ENCODE measurements around the gene EXOC2.

The EXOC2 gene

GRCh38 chr6:465531-466348 is 227.2 kb downstream of the EXOC2 start:
- no peak overlapping the region for H3K27ac ChIP-seq
- TF ChIP-seq CTCF (conservative IDR thresholded peaks at IDR 0.05): no peak

GRCh38 chr6:456887-457286 is 236.1 kb downstream of the EXOC2 start:
- TF ChIP-seq CTCF (conservative IDR thresholded peaks at IDR 0.05): no peak
- H3K27ac ChIP-seq: no peak overlapping the region

GRCh38 chr6:456358-456867 is 236.5 kb downstream of the EXOC2 start:
- TF ChIP-seq CTCF (conservative IDR thresholded peaks at IDR 0.05): no peak
- H3K27ac ChIP-seq: no peak overlapping the region

GRCh38 chr6:455835-456234 is 237.1 kb downstream of the EXOC2 start:
- H3K27ac ChIP-seq: no peak overlapping the region
- TF ChIP-seq CTCF (conservative IDR thresholded peaks at IDR 0.05): no peak

GRCh38 chr6:455006-455585 is 237.8 kb downstream of the EXOC2 start:
- H3K27ac ChIP-seq: no peak overlapping the region
- no peak for TF ChIP-seq CTCF (conservative IDR thresholded peaks at IDR 0.05)

GRCh38 chr6:454148-454991 is 238.6 kb downstream of the EXOC2 start:
- H3K27ac ChIP-seq: no peak overlapping the region
- TF ChIP-seq CTCF (conservative IDR thresholded peaks at IDR 0.05): no peak

GRCh38 chr6:453152-453551 is 239.8 kb downstream of the EXOC2 start:
- TF ChIP-seq CTCF (conservative IDR thresholded peaks at IDR 0.05): no peak
- no peak overlapping the region for H3K27ac ChIP-seq

Data from VCaP (cell line).